SH-SY5Y (cell line): ENCODE data around the gene FCHSD2.

Experiments
- GATA2 ChIP-seq: IDR thresholded peaks from 2 replicates; pipeline ENCODE4 v1.6.1; 2011; ENCODE audit warnings: mild to moderate bottlenecking, low read depth, low read length
- GATA3 ChIP-seq: IDR thresholded peaks from 2 replicates; pipeline ENCODE4 v1.6.1; 2011; ENCODE audit warnings: low read depth, mild to moderate bottlenecking, low read length, moderate library complexity

GRCh38 chr11:72814286-72815109 lies 327.6 kb downstream of the FCHSD2 start, which contains the start of gene ATG16L2:
- TF ChIP-seq GATA2 (no peak), GATA3 (no peak)
